Gastrocnemius medialis (tissue), 4 donors: ENCODE results near the gene PVALB. TPM values are rescaled to one million over a fixed set of nuclear protein-coding genes. Genes with fewer than 3 reads are reported as not detected.
A peak's percentile ranks its signal among the peaks of the same experiment; 100 is the strongest.

Source experiments
- ATAC-seq, 2 donors: fragments of 150-250 bp; one replicate each; pipeline ENCODE4 v1.9.1; 2016
- DNase-seq, 2 donors: peaks; one replicate each; pipeline ENCODE4 v3.0.0-alpha.2; 2019
- H3K27ac ChIP-seq, 4 donors: fragments of 200-600 bp; sonication (generic); 1 replicate in 1 of 4; 2 replicates in 3 of 4; pipeline ENCODE4 v1.5.1; 2016 to 2018; ENCODE audit warnings: mild to moderate bottlenecking in 2 of 4, moderate library complexity in 1 of 4
- H3K27me3 ChIP-seq, 3 donors: fragments of 200-600 bp; sonication (generic) in 2 of 3; 1 replicate in 1 of 3; 2 replicates in 2 of 3; pipeline versions ENCODE4 v1.5.1 to v1.6.0; 2016 to 2019; ENCODE audit warnings: mild to moderate bottlenecking in 1 of 3, moderate library complexity in 1 of 3
- H3K36me3 ChIP-seq, 2 donors: fragments of 200-600 bp; sonication (generic) in 1 of 2; one replicate each; pipeline ENCODE4 v1.5.1; 2017 to 2018
- H3K4me1 ChIP-seq, 2 donors: fragments of 200-600 bp; sonication (generic) in 1 of 2; one replicate each; pipeline ENCODE4 v1.5.1; 2016 to 2017; ENCODE audit warnings: mild to moderate bottlenecking in 2 of 2
- H3K4me3 ChIP-seq, 4 donors: fragments of 200-600 bp; sonication (generic) in 3 of 4; 1 replicate in 1 of 4; 2 replicates in 3 of 4; pipeline ENCODE4 v1.5.1; 2016 to 2019; ENCODE audit warnings: mild to moderate bottlenecking in 2 of 4
- H3K9me3 ChIP-seq, 3 donors: fragments of 200-600 bp; sonication (generic) in 2 of 3; 1 replicate in 1 of 3; 2 replicates in 2 of 3; pipeline ENCODE4 v1.5.1; 2016 to 2019
- CTCF ChIP-seq, 5 experiments: fragments of 450-650 bp in 3 of 5; fragments of 200-600 bp in 2 of 5; sonication (generic) in 2 of 5; IDR thresholded peaks in 4 of 5; conservative IDR thresholded peaks in 1 of 5; 1 replicate in 4 of 5; 2 replicates in 1 of 5; pipeline ENCODE4 v1.5.1; 2016 to 2019; ENCODE audit warnings: antibody characterized with exemption in 5 of 5, mild to moderate bottlenecking in 3 of 5, moderate library complexity in 3 of 5
- POLR2A ChIP-seq, 2 donors: fragments of 450-650 bp; IDR thresholded peaks; one replicate each; pipeline ENCODE4 v1.6.1; 2017; ENCODE audit warnings: antibody characterized with exemption in 2 of 2, mild to moderate bottlenecking in 2 of 2, moderate library complexity in 2 of 2
- in situ Hi-C, 4 donors: fragments of 200-750 bp; cut with MboI; loops; one replicate each; pipeline versions ENCODE4 v1.15.0 to v1.8.0; 2017; ENCODE audit warnings: low sequenced_read_pairs in 4 of 4
- intact Hi-C: fragments of 100-400 bp; cut with DNase I; formaldehyde crosslinking; loops from one replicate; pipeline ENCODE4 v1.15.1; 2023; ENCODE audit warnings: low total_unique reads
- total RNA-seq, 4 donors: library from RNA; depleted of rRNA; stranded (reverse); fragments of >200 nt; gene quantifications; one replicate each; pipeline versions ENCODE4 v1.1.0 to v1.2.3, GENCODE V29; 2016

Gene PVALB
- total RNA-seq, 4 donors from 2014 or later = 1.2 to 4.1 TPM; not detected in 2

- DNase-seq (no peak), ATAC-seq (no peak)
- Histone ChIP-seq H3K36me3 (no peaks in the 10 kb centered on the region), H3K9me3 (no peaks in the 10 kb centered on the region), H3K4me3 (no peak overlapping the region), H3K27ac (no peak overlapping the region), H3K4me1 (no peaks in the 10 kb centered on the region), H3K27me3 (peaks cover 0 to 4% (median 0%) of the 10 kb centered on the region in 3 donors)
- TF ChIP-seq CTCF (IDR thresholded peaks at IDR 0.05 in 4 of 5, conservative IDR thresholded peaks at IDR 0.05 in 1 of 5) = no peak
- no peak for TF ChIP-seq POLR2A (IDR thresholded peaks at IDR 0.05)
- intact Hi-C loops (no loop called here), in situ Hi-C loops (no loop called here)
Measured at GRCh38 chr22:36760786-36761185, 56.0 kb downstream of the PVALB start.

- no peaks in the 10 kb centered on the region for H3K9me3 ChIP-seq
- ATAC-seq = no peak
- in situ Hi-C loops = no loop called here
- no peak for DNase-seq
- H3K4me3 ChIP-seq = no peak overlapping the region
- H3K27ac ChIP-seq = no peak overlapping the region
- no peaks in the 10 kb centered on the region for H3K36me3 ChIP-seq
- no peak for TF ChIP-seq POLR2A (IDR thresholded peaks at IDR 0.05)
- TF ChIP-seq CTCF (IDR thresholded peaks at IDR 0.05 in 4 of 5, conservative IDR thresholded peaks at IDR 0.05 in 1 of 5) = no peak
- no peaks in the 10 kb centered on the region for H3K4me1 ChIP-seq
- intact Hi-C loops = no loop called here
- peaks cover 5 to 13% (median 9%) of the 10 kb centered on the region in 3 donors for H3K27me3 ChIP-seq
Measured at GRCh38 chr22:36759481-36760159, 57.2 kb downstream of the PVALB start.

- Histone ChIP-seq H3K27ac (no peak overlapping the region), H3K9me3 (no peaks in the 10 kb centered on the region), H3K4me3 (no peak overlapping the region), H3K36me3 (no peaks in the 10 kb centered on the region), H3K4me1 (no peaks in the 10 kb centered on the region), H3K27me3 (peaks cover 11 to 16% (median 13%) of the 10 kb centered on the region in 3 donors)
- TF ChIP-seq CTCF (IDR thresholded peaks at IDR 0.05 in 4 of 5, conservative IDR thresholded peaks at IDR 0.05 in 1 of 5) (no peak), POLR2A (IDR thresholded peaks at IDR 0.05) (no peak)
- intact Hi-C loops (no loop called here), in situ Hi-C loops (no loop called here)
- ATAC-seq (no peak), DNase-seq (no peak)
Measured at GRCh38 chr22:36758792-36759271, 58.0 kb downstream of the PVALB start.

DNA sequence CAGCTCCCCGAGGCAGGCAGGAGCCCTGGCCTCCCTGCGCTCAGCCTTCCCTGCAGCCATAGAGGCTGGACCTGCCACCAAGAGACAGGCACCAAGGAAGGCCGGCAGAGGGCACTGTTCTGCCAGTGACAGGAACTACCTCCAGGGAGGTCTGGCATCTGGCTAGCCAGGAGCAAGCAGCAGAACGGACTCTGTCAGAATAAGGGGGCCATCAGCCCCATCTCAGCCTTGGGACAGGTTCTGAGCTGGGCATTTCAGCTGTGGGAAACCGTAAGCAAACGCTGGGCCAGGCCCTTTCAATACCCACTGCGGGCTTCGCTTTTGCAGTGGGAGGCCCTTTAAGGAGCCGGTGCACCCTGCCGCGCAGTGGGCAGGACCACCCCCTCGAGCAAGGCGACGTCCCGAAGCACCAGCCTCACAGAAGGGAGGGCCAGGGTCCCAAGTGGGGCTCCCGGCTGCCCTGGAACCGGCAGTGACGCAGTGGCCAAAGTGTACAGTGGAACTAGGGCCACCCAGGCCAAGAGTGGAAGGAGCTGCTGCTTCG is 59.1 kb downstream of the PVALB start:
- H3K36me3 ChIP-seq = no peaks in the 10 kb centered on the region
- peak; percentile 52 to 66 for DNase-seq
- TF ChIP-seq POLR2A (IDR thresholded peaks at IDR 0.05) (no peak), CTCF (IDR thresholded peaks at IDR 0.05 in 4 of 5, conservative IDR thresholded peaks at IDR 0.05 in 1 of 5) (peak; percentile 31 to 85 (median 64))
- H3K27me3 ChIP-seq = peaks cover 18 to 20% (median 18%) of the 10 kb centered on the region in 3 donors
- H3K27ac ChIP-seq = no peak overlapping the region
- H3K4me1 ChIP-seq = no peaks in the 10 kb centered on the region
- intact Hi-C loops = loop anchor here (1.0 kb wide), 1 partner anchor 221 kb away; no protein-coding TSS in a partner anchor
- H3K9me3 ChIP-seq = no peaks in the 10 kb centered on the region
- in situ Hi-C loops = no loop called here
- peak; percentile 77 to 82 for ATAC-seq
- H3K4me3 ChIP-seq = no peak overlapping the region
